GM19452 (cell line): ENCODE results near the gene HSPB9.
"Not testable (repeated sequence)": the region's sequence is repeated elsewhere in the genome, so short reads cannot be mapped to it uniquely, and the experiment has no call there.

Experiments
- ATAC-seq: cut with Tn5 transposase; IDR thresholded peaks from one replicate; pipeline ENCODE4 v1.9.1; 2021; ENCODE audit not compliant: unreplicated experiment

The HSPB9 gene

DNA sequence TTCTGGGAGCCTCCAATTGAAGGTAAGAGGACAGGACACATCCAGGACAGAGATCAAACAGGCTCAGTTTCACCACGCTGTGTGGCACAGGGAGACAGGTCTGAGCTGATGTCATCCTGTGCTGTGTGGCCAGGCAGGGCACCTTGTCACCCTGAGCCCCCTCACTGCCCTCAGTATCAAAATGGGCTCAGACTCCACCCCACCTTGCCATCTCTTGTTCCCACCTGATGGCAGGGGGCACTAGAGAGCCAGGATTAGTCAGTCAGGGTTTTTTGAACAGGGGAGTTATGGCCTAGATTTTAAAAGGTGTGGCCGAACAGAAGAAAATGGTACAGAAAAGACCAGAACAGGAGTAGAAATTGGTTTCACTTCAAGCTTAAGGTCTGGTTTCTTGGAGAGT is 4.1 kb upstream of the HSPB9 start:
- ATAC-seq = no peak

- ATAC-seq = no peak
These were observed 3.3 kb upstream of the HSPB9 start for GRCh38 chr17:42119301-42119700.

DNA sequence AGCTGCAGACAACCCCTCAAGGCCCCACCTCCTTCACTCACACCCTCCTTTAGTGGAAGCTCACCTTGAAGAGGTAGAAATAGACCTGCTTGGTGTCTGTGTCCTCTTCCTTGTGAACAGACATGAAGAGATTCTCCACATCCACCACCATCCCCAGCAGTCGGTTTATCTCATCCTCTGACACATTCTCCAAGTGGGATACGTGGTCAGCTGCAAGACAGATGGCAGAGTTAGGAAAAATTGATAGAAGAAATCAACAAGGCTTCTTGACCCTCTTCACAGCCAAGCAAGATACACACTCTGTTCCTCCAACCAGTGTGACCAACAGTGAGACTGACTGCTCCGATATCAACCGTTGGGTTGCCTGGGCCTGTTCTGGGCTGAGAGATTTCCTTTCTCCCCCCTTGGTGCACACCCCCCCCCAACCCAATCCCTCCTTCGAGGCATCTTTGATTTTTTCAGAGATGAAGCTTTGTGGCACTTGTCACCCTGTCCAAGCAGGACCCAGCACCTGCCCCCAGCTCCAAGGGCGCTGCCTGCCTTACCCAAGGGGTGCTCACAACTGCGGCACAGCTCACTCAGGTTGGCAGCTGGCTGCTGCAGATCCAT is 2.3 kb upstream of the HSPB9 start:
- ATAC-seq = no peak

DNA sequence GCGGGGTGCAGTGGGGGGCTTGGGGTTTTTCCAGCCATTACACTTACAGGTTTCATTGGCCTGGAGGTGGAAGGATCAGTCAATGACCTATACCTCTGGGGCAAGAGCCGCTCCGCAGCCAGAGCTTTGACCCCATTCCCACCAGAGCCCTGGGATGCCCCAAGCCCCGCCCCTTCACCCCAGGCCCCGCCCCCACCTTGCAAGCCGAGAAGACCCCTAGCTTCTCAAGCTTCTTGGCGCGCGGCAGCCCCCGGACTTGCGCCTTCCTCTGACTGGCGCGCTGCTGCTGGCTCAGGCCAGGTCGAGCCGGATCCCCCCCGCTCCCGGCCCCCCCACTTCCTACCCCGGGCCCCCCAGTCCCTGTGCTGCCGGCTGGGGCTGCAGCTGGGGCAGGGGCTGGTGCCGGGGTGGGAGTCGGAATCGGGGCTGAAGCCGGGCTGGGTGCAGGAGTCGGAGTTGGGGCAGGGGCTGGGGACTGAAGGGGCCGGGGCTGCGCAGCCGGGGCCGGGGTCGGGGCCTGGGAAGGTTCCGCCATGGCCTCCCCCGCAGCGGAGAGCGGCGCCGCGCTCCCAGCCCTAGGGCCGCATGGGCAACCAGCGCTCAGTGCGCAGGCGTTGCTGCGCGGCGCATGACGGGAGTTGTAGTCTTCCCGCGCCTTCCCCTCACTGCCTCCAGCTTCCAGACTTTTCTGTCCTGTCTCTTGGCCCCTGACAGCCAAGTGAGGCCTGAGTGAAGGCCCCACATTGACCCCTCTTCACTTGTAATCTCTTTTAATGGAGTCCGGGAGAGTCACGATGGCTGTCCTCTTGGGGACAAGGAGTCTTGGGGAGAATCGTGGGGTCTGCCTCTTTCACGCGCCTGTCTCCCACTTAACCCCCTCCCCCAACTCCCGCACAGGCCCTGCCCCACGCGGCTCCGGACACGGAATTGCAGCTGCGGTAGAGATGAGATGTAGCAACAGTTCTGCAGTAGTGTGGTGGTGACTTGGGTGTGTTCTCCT is 1.5 kb upstream of the HSPB9 start, which contains the start of gene KAT2A:
TSS of gene KAT2A (minus strand) at position 598 of the 1,000 bp plus-strand sequence. CDS start at position 535, 63 bp downstream.
- ATAC-seq = peak; percentile 62

DNA sequence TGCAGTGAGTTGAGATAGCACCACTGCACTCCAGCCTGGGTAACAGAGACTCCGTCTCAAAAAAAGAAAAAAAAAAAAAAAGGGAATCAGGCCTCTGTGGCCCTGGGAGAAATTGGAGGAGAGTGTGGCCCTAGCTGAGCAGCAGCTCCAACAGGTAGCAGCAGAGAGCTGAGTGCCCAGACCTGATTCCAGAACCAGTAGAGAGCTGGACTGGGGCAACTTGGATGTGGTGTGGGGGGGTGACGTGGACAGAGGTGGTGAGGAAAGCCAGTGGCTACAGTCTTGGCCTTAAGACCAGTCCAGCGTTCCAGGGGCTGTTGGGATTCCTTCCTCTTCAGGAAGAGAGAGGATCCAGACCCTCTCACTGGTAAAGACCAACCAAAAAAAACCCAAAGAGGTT is 1.7 kb downstream of the HSPB9 start:
- no peak for ATAC-seq

GRCh38 chr17:42125565-42125964 is 3.0 kb downstream of the HSPB9 start:
- ATAC-seq = no peak

DNA sequence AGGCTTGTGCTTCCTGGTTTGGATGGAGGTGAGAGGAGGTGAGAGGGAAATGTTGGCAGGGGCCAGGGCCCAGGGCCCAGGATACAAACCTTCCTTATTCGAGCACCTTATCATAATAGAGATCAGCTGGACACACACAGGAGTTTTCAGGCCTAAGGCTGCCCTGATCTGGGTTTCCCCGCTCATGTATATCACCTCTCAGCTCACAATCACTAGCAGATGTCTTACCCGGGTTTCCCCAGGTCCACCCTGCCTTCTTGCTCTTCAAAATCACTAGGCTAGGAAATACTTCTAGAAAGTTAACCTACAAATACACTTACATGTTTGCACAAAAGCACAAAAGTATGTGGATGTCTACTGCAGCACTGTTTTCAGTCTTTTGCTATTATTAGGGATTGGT is 4.2 kb downstream of the HSPB9 start:
- no peak for ATAC-seq

- ATAC-seq = no peak
These were observed 4.8 kb downstream of the HSPB9 start for GRCh38 chr17:42127414-42127813.

GRCh38 chr17:42129109-42129837 is 6.7 kb downstream of the HSPB9 start:
- no peak for ATAC-seq

GRCh38 chr17:42130310-42130936 is 7.8 kb downstream of the HSPB9 start:
- ATAC-seq = no peak

DNA sequence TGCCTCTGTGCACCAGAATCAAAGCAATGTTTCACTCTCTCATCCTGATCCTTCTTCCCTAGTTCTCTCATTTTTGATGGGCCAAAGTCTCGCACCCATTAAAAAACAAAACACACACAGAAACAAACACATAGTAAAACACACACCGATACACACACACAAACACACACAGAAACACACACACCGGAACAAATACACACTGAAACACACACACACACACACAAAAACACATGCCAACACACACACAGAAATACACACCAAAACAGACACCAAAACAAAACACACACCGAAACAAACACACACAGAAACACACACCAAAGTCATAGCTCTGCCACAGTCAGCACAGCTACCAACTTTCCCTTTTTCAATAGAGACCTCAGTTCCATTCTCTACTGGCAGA is 8.6 kb downstream of the HSPB9 start:
- ATAC-seq = no peak

GRCh38 chr17:42131981-42132432 is 9.4 kb downstream of the HSPB9 start:
- no peak for ATAC-seq

- ATAC-seq = peak; percentile 13
These were observed 10.3 kb downstream of the HSPB9 start for GRCh38 chr17:42132941-42133340.

DNA sequence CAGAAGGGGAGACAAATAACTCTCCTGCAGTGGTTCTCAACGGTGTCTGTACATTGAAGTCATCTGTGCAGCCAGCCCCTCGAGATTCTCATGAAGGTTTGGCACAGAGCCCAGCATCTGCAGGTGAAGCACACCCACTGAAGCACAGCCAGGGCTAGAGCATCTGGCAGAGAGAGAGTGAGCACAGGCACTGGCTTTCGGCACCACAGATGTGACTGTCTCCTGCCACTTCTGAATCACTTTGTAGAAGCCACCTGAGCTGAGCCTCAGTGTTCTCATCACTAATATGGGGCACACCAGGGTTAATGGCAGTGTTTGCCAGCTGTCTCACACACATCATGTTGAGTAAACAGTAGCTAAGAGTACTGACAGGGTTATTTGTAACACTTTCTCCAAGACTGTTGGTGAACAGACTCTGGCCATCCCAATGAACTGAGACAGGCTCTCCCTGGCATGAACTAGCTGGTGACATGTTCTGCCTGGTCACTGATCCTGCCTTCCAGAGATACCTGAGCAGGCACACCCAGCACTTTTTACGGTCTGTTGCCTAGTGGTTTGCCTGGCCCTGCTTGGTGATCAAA is 10.9 kb downstream of the HSPB9 start:
- peak; percentile 68 for ATAC-seq

DNA sequence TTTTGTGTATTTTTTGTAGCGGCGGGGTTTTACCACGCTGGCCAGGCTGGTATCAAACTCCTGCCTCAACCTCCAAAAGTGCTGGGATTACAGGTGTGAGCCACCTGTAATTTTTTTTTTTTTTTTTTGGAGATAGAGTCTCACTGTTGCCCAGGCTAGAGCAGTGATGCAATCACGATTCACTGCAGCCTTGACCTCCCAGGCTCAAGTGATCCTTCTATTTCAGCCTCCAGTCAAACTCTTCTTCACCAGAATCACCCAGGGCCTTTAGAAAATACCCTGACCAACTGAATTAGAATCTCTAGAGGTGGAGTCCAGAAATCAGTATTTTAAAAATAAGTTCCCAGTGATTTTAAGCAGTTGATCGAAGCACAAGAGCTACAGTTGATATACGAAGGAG is 12.5 kb downstream of the HSPB9 start:
- ATAC-seq = no peak

DNA sequence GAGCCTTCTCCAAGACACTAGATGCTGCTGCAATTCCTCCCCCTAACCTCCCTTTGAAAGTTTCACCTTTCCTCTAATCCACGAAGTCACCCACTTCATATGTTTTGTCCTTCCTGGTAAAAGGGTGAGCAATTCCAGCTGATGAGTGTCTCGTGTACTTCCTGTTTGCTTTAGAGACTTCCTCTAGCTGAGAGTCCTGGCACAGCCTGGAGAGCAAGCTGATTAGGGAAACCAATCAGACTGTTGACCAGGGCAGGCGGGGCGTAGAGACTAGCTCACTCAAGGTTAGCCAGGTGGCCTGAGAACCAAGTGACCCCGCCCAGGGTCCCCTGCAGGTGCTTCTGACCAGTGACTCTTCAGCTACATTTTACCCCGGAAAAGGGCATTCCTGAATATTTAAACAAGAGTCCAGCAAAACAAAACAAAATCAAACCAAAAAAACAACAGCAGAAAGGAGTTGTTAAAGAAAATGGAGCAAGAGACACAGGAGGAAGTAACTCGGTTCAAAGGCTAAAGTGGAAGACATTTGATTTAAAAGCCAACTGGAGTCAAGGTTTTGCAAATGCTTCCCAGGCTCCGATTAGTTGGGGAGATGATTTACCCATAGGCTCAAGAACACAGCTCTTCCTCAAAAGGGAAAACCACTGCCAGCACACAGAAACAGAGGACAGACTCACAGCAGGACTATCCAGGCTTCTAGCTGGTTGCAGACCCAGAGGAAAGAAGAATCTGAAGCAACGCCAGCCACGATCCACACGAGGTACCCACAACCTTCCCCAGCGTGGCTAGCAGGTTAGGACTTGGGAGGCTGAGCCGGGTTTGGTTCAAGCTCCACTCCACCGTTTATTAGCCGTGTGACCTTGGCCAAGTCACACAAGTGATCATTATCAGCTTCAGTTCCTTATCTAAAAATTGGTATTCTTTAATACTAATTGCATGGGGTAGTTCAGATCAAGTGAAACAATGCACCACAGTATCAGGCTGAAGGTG is 13.4 kb downstream of the HSPB9 start:
- ATAC-seq = no peak

GRCh38 chr17:42136654-42137051 is 14.0 kb downstream of the HSPB9 start:
- no peak for ATAC-seq

DNA sequence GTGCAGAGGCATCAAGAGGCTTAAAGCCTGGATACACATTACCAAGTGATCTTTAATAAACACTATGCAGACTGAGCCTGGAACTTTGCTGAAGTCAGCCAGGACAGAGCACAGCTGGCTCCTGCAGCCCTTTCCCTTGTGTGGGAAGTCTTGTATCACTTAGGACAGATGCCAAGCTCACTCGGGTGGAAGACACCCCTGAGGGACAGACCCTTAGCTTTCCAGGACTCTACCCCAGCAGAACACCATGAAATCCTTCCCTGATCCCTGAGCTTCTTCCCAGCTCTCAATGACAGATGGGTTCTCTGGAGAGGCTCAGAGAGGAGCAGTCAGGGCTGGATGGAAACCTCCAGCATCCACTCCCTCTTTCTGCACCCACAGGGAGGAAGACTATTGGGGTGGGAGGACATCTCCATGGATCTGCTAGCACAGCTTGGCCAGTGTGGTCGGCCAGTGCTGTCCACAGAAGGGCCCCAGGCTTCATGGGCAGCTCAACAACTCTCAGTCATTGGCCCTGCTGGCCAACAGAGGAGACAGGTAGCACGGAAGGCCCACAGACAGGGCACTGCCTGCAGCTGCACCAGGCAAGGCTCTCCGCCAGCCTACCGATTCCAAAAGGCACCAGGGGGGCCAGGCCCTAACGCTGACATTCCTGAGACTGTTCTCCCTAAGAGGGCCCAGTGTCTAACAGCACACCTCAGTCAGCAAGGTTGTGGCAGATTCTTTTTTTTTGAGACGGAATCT is 16.3 kb downstream of the HSPB9 start:
- no peak for ATAC-seq

DNA sequence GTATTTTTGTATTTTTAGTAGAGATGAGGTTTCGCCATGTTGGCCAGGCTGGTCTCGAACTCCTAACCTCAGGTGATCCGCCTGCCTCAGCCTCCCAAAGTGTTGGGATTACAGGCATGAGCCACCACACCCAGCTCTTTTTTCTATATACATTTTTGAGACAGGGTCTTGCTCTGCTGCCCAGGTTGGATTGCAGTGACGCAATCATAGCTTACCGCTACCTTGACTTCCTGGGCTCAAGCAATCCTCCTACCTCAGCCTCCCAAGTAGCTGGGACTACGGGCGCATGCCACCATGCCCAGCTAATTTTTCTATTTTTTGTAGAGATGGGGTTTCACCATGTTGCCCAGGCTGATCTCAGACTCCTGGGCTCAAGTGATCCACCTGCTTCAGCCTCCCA is 18.1 kb downstream of the HSPB9 start:
- ATAC-seq = not testable (repeated sequence)
